Esophagus muscularis mucosa (tissue), 4 donors: ENCODE measurements around the gene SFSWAP.

Experiments used
- CTCF ChIP-seq, 3 experiments: fragments of 200-600 bp in 2 of 3; fragments of 450-650 bp in 1 of 3; sonication (generic) in 2 of 3; IDR thresholded peaks; one replicate each; pipeline ENCODE4 v1.5.1; 2017 to 2019; ENCODE audit warnings: antibody characterized with exemption in 3 of 3, mild to moderate bottlenecking in 2 of 3, moderate library complexity in 1 of 3
- EP300 ChIP-seq: sonication (generic); formaldehyde crosslinking; IDR thresholded peaks from one replicate; pipeline ENCODE4 v1.6.1; 2017; ENCODE audit warnings: antibody characterized with exemption
- POLR2A ChIP-seq: fragments of 450-650 bp; IDR thresholded peaks from one replicate; pipeline ENCODE4 v1.6.1; 2017; ENCODE audit warnings: antibody characterized with exemption, moderate library complexity, mild to moderate bottlenecking, low read depth
- POLR2AphosphoS5 ChIP-seq, 2 donors: sonication (generic); formaldehyde crosslinking; IDR thresholded peaks; one replicate each; pipeline ENCODE4 v1.6.1; 2017; ENCODE audit warnings: antibody characterized with exemption in 2 of 2

DNA sequence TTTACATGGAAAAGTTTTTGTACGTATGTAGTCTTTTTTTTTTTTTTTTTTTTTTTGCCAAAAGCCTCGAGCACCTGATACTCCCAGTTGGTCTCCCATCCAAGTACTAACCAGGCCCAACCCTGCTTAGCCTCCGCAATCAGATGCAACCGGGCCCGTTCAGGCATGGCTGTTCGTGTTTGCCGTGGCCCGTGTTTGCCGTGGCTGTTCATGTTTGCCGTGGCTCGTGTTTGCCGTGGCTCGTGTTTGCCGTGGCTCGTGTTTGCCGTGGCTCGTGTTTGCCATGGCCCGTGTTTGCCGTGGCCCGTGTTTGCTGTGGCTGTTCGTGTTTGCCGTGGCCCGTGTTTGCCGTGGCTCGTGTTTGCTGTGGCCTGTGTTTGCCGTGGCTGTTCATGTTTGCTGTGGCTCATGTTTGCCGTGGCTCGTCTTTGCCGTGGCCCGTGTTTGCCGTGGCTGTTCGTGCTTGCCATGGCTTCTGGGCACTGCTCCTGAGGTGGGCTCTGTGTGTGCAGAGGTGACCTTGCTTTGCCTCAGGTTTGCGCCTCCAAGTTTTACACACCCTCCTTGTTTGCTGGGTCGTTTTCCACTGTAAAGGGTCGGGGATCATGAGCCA lies 90.5 kb downstream of the SFSWAP start:
- no peak for TF ChIP-seq CTCF (IDR thresholded peaks at IDR 0.05)
- TF ChIP-seq POLR2A = no peak
- no peak for TF ChIP-seq EP300
- no peak for TF ChIP-seq POLR2AphosphoS5 (IDR thresholded peaks at IDR 0.05)
